ENCODE measurements around the gene EXPH5.

- TF ChIP-seq CTCF (IDR thresholded peaks at IDR 0.05; ENCODE audit: insufficient read depth, low read length) (no peak), POLR2AphosphoS5 (IDR thresholded peaks at IDR 0.05; ENCODE audit: low read depth) (no peak), REST (IDR thresholded peaks at IDR 0.05; ENCODE audit: insufficient replicate concordance, low read depth) (no peak)
Measured at GRCh38 chr11:108486828-108487227, 106.7 kb downstream of the EXPH5 start.

Measured in HL-60 (cell line).